Stimulated activated CD8-positive, alpha-beta memory T cell treated with anti-CD3 and anti-CD28 coated beads, Interleukin-7, amount 100 ng/mL, for 24 hours (primary cell): ENCODE results near the gene MAGEF1.

Experiments
- DNase-seq: peaks from one replicate; pipeline ENCODE4 v3.0.0-alpha.2; 2020; ENCODE audit warnings: low read depth

Gene MAGEF1

GRCh38 chr3:184669578-184669977, 42.3 kb downstream of the MAGEF1 start:
- no peak for DNase-seq

GRCh38 chr3:184666442-184666841, 45.4 kb downstream of the MAGEF1 start:
- DNase-seq, result no peak

GRCh38 chr3:184665101-184665500, 46.8 kb downstream of the MAGEF1 start:
- no peak for DNase-seq

GRCh38 chr3:184663756-184664155, 48.1 kb downstream of the MAGEF1 start:
- DNase-seq, result no peak

- DNase-seq, result no peak
These were observed 48.5 kb downstream of the MAGEF1 start for GRCh38 chr3:184663356-184663755.

- DNase-seq, result no peak
These were observed 49.7 kb downstream of the MAGEF1 start for GRCh38 chr3:184662187-184662586.

- no peak for DNase-seq
These were observed 50.9 kb downstream of the MAGEF1 start for GRCh38 chr3:184660931-184661330.
